Measurements from ENCODE around the gene PSD.

Gene PSD

DNA sequence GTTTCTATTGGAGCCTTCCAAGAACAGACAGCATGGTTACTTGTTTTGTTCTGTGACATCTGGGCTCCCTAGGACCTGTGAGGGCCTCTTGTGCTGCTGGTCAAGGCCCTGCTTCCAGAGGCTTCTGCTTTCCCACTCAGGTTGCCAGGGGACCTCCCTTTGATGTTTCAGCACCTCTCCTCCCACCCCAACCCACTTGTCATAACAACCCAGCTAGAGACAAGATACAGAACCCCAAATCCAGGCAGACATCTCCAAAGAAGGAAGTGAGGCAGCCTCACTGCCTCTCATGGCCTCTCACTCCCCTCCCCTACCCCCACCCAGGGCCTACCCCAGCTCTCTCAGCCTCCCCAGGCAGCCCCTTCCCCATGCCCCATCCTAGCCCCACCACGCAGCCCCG is 11.8 kb downstream of the PSD start:
- no peak for DNase-seq (ENCODE audit: low spot score)
- TF ChIP-seq, protein P1, sequence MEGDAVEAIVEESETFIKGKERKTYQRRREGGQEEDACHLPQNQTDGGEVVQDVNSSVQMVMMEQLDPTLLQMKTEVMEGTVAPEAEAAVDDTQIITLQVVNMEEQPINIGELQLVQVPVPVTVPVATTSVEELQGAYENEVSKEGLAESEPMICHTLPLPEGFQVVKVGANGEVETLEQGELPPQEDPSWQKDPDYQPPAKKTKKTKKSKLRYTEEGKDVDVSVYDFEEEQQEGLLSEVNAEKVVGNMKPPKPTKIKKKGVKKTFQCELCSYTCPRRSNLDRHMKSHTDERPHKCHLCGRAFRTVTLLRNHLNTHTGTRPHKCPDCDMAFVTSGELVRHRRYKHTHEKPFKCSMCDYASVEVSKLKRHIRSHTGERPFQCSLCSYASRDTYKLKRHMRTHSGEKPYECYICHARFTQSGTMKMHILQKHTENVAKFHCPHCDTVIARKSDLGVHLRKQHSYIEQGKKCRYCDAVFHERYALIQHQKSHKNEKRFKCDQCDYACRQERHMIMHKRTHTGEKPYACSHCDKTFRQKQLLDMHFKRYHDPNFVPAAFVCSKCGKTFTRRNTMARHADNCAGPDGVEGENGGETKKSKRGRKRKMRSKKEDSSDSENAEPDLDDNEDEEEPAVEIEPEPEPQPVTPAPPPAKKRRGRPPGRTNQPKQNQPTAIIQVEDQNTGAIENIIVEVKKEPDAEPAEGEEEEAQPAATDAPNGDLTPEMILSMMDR (IDR thresholded peaks at IDR 0.05; ENCODE audit: extremely low read depth, insufficient read depth, missing control alignments), result no peak
- in situ Hi-C loops (cut with MboI; ENCODE audit: low pct_unique_long_range_greater_than_20kb, low sequenced_read_pairs, unreplicated experiment), result no loop called here

DNA sequence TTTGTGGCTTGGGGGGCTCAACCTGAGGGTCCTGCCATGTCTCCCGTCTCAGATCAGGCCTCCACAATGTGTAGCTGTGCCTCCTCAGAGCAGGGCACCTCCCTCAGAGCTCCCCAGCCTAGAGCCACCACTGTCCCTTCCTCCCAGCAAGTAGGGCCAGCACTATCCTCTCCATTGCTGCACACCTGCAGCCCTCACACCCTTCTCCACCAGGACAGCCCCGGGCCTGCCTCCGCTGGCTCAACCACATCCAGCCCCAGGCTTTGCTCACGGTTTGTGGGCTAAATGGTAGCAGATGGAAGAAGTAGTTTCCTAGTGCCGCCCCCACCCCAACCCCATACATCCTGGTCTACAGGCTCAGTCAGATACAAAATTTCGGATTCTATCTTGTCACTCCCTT is 13.0 kb downstream of the PSD start:
- in situ Hi-C loops (cut with MboI; ENCODE audit: low pct_unique_long_range_greater_than_20kb, low sequenced_read_pairs, unreplicated experiment), result no loop called here
- TF ChIP-seq, protein P1 (IDR thresholded peaks at IDR 0.05; ENCODE audit: extremely low read depth, insufficient read depth, missing control alignments), result no peak
- DNase-seq (ENCODE audit: low spot score), result no peak

DNA sequence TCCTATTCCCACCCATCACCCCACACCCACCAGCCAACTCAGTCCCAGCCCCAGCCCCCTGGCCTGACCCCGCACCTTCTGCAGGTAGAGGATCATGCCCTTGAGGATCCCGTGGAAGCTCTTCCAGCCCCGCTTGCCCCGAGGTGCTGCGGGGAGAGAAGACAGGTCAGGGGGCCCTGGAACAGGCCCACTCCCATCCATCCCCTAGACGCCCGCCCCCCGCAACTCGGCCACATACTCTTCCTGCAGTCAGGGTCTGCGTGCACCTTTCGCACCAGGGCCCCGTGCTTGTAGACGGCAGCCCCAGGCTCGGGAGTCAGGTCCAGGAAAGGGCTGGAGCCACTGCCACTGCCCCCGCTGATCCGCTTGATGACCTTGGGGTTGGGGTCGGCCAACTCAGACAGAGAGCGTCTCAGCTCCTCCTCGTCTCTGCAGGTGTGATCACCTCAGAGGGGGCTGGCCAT is 13.4 kb downstream of the PSD start:
- DNase-seq (ENCODE audit: low spot score), result no peak
- TF ChIP-seq, protein P1 (IDR thresholded peaks at IDR 0.05; ENCODE audit: extremely low read depth, insufficient read depth, missing control alignments), result no peak

DNA sequence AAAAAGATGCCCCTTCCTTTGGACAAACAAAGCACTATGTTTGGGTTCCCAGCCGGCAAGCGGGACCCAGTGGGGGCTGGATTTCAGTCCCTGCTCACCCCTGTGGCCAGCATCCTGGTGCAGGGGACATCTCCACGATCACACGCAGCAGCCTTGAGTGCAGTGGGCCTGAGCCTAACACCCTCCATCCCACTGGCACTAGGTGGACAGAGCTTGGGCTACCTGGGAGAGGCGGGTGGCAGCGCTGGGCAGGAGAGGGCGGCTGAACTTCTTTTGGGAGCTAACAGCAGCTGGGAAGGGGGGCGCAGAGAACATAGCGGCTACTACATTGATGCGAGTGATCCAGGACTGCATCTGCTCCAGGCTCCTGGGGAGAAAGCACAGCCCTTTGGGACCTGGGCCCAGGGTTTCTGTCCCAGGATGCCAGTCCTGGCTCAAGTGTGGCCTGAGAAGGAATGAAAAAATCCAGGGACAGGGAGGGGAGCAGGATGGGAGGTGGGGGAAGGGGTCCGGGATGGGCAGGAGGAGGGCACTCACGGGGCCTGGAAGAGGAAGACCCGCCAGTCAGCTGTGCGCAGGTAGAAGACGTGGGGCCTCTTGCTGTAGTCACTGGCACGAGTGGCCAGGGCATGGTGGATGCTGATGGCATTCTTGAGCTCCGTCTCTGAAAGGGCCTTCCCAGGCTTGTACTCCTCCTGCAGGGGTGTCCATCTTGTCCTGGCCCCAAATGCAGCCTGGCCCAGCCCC is 14.1 kb downstream of the PSD start:
- in situ Hi-C loops (cut with MboI; ENCODE audit: low pct_unique_long_range_greater_than_20kb, low sequenced_read_pairs, unreplicated experiment), result no loop called here
- TF ChIP-seq, protein P1 (IDR thresholded peaks at IDR 0.05; ENCODE audit: extremely low read depth, insufficient read depth, missing control alignments), result no peak
- DNase-seq (ENCODE audit: low spot score), result no peak

More for the DNA sequence above, 13.4 kb downstream of the PSD start:
- in situ Hi-C loops (cut with MboI; ENCODE audit: low pct_unique_long_range_greater_than_20kb, low sequenced_read_pairs, unreplicated experiment), result no loop called here

DNA sequence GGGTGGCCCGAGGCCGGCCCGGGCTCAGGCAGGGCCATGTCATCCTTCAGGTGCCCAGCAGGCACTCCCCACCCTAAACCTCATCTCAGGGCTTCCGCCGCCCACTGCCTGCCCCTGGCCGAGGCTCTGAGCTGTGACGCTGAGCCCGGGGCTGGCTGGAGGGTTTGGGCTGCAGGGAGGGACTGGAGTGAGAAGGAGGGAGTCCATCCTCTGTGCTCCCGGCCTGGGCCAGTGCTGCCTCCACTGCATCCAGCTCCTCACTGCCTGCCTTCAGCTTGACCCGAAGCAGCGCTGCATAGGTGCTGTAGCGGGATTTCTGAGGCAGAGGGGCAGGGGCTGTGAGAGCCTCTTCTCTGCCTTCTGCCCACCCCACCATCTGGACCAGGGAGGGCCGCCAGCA is 15.5 kb downstream of the PSD start:
- no peak for DNase-seq (ENCODE audit: low spot score)
- in situ Hi-C loops (cut with MboI; ENCODE audit: low pct_unique_long_range_greater_than_20kb, low sequenced_read_pairs, unreplicated experiment), result no loop called here

DNA sequence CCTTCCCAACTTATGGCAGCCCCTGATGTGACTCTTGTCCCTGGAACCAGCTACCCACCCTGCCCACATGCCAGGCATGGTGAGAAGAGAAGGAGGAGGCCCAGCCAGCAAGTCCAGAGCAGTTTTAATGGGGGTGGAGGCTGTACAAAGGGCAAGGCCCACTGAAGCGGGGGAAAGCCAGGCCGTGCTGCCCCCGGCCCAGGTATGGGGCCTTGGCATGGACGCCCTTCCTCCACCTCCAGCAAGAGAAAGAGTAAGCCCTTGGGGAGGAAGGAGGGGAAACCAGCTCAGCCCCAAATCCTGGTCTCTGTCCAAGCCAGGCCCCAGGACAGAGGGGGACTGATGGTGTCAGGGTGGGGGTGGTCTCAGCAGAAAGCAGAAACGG is 16.1 kb downstream of the PSD start:
- TF ChIP-seq, protein P1 (IDR thresholded peaks at IDR 0.05; ENCODE audit: extremely low read depth, insufficient read depth, missing control alignments), result no peak
- DNase-seq (ENCODE audit: low spot score), result no peak
- in situ Hi-C loops (cut with MboI; ENCODE audit: low pct_unique_long_range_greater_than_20kb, low sequenced_read_pairs, unreplicated experiment), result no loop called here

More for the DNA sequence above, 15.5 kb downstream of the PSD start:
- TF ChIP-seq, protein P1 (IDR thresholded peaks at IDR 0.05; ENCODE audit: extremely low read depth, insufficient read depth, missing control alignments), result no peak
